GM12892 (cell line): ENCODE results near the gene ANKRD10.

Source experiments
- DNase-seq: peaks from one replicate; pipeline ENCODE4 v3.0.0; 2011; ENCODE audit not compliant: insufficient read length
- FAIRE-seq: peaks from 2 replicates; lab custom pipeline; 2011; peaks lifted over from hg19 to GRCh38; lab: Jason Lieb, UNC
- POLR2A ChIP-seq: IDR thresholded peaks from 2 replicates; pipeline ENCODE4 v1.6.1; 2011; ENCODE audit warnings: low read depth, low read length, control low read depth
- POLR2AphosphoS5 ChIP-seq: IDR thresholded peaks from 2 replicates; pipeline ENCODE4 v1.6.1; 2011; ENCODE audit warnings: low read depth, low read length, control low read depth
- TAF1 ChIP-seq: IDR thresholded peaks from 2 replicates; pipeline ENCODE4 v1.6.1; 2011; ENCODE audit warnings: low read depth, mild to moderate bottlenecking, control low read depth, low read length, borderline replicate concordance

The ANKRD10 gene

GRCh38 chr13:110869231-110869804 lies 45.6 kb downstream of the ANKRD10 start:
- no peak for FAIRE-seq
- no peak for DNase-seq
- no peak for TF ChIP-seq TAF1
- TF ChIP-seq POLR2AphosphoS5 = no peak
- TF ChIP-seq POLR2A = no peak

- no peak for TF ChIP-seq TAF1
- TF ChIP-seq POLR2A = no peak
- no peak for TF ChIP-seq POLR2AphosphoS5
- FAIRE-seq = no peak
- DNase-seq = no peak
Measured at GRCh38 chr13:110868720-110869119, 46.1 kb downstream of the ANKRD10 start.

GRCh38 chr13:110867380-110867779 lies 47.5 kb downstream of the ANKRD10 start:
- TF ChIP-seq POLR2A (no peak), TAF1 (no peak), POLR2AphosphoS5 (no peak)

GRCh38 chr13:110866491-110867170 lies 48.2 kb downstream of the ANKRD10 start:
- FAIRE-seq = no peak
- no peak for TF ChIP-seq POLR2A
- no peak for TF ChIP-seq TAF1
- TF ChIP-seq POLR2AphosphoS5 = no peak
- no peak for DNase-seq

More at GRCh38 chr13:110867380-110867779, 47.5 kb downstream of the ANKRD10 start:
- FAIRE-seq (no peak), DNase-seq (no peak)

- TF ChIP-seq TAF1 = no peak
- TF ChIP-seq POLR2A = no peak
- TF ChIP-seq POLR2AphosphoS5 = no peak
- FAIRE-seq = no peak
- DNase-seq = no peak
Measured at GRCh38 chr13:110863685-110864084, 51.2 kb downstream of the ANKRD10 start.

- DNase-seq = no peak
- TF ChIP-seq POLR2AphosphoS5 = no peak
- FAIRE-seq = no peak
Measured at GRCh38 chr13:110860983-110861382, 53.9 kb downstream of the ANKRD10 start.

- FAIRE-seq = no peak
- no peak for TF ChIP-seq POLR2AphosphoS5
- TF ChIP-seq POLR2A = no peak
- no peak for TF ChIP-seq TAF1
- no peak for DNase-seq
Measured at GRCh38 chr13:110856942-110857835, 57.7 kb downstream of the ANKRD10 start.

- TF ChIP-seq POLR2A (no peak), TAF1 (no peak), POLR2AphosphoS5 (no peak)
- no peak for DNase-seq
- FAIRE-seq = no peak
Measured at GRCh38 chr13:110855363-110855762, 59.5 kb downstream of the ANKRD10 start.

GRCh38 chr13:110854866-110855265 lies 60.0 kb downstream of the ANKRD10 start:
- no peak for DNase-seq
- no peak for TF ChIP-seq POLR2AphosphoS5
- TF ChIP-seq TAF1 = no peak
- TF ChIP-seq POLR2A = no peak
- FAIRE-seq = no peak

GRCh38 chr13:110853235-110853721 lies 61.6 kb downstream of the ANKRD10 start:
- FAIRE-seq (no peak), DNase-seq (no peak)
- TF ChIP-seq POLR2AphosphoS5 (no peak), POLR2A (no peak)

GRCh38 chr13:110850840-110851239 lies 64.0 kb downstream of the ANKRD10 start:
- TF ChIP-seq POLR2AphosphoS5 (no peak), TAF1 (no peak), POLR2A (no peak)
- FAIRE-seq (no peak), DNase-seq (no peak)

GRCh38 chr13:110850006-110850405 lies 64.9 kb downstream of the ANKRD10 start:
- no peak for DNase-seq
- no peak for TF ChIP-seq TAF1
- no peak for TF ChIP-seq POLR2AphosphoS5
- no peak for TF ChIP-seq POLR2A
- FAIRE-seq = no peak

GRCh38 chr13:110845520-110845919 lies 69.3 kb downstream of the ANKRD10 start:
- TF ChIP-seq TAF1 (no peak), POLR2A (no peak), POLR2AphosphoS5 (no peak)
- DNase-seq = no peak
- no peak for FAIRE-seq
